GM21576 (cell line): Measurements from ENCODE around the gene CXCL1.
"Not testable (repeated sequence)": the region's sequence is repeated elsewhere in the genome, so short reads cannot be mapped to it uniquely, and the experiment has no call there.

Experiments
- ATAC-seq: cut with Tn5 transposase; IDR thresholded peaks from one replicate; pipeline ENCODE4 v1.9.1; 2021; ENCODE audit warnings: mild to moderate bottlenecking, moderate library complexity; ENCODE audit not compliant: unreplicated experiment

Gene CXCL1

DNA sequence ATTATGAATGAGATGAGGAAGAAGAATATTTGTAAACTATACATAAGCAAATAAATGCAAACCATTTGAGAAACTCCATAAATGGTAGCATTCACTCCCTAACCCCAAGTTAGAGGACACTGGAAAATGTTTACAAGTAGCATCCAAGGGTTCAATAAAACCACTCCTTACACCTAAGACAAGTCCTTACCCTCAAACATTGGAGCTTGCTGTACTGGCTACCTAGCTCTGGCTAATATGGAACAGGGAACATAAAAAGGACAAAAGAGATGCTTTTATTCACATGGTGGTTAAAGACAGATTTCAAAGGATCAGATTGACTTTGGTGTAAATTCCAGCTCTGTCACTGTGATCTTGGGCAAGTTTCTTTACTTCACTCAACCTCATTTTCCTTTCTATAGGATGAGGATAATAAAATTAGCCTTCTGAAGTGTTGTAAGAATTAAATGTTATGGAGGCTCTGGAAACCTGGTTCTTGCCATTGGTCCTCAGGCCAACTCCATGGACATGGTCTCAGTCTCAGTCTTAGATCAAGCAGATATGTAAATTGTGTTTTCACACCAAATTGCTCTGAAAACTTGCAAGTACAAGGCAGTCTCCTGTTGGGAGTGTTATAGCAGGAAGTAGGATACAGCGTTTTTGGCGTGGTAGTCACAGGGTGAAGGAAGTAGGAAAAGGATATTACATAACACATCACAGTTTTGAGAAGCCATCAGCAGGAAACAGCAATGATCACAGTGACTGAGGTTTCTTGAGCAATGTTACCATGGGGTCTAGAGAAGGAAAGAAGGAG, 3.3 kb downstream of the CXCL1 start:
- ATAC-seq, result no peak

DNA sequence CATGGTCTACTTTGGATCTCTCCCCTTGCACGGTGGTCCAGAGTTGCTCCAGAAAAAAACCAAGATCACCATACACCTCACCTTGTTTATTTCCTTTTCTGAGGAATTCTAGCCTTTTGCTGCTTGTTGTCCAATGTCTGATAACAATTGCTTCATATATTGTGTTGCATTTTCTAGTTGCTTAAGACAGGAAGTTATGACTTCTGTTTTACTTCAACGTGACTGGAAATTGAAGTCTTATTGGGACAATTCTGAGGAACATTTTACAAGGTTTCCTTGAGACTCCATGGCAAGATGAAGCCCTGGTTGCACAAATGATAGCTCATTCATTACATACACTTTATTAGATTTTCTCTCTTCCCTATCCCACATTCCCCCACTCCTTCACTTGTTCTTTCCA, 5.2 kb downstream of the CXCL1 start:
- no peak for ATAC-seq

DNA sequence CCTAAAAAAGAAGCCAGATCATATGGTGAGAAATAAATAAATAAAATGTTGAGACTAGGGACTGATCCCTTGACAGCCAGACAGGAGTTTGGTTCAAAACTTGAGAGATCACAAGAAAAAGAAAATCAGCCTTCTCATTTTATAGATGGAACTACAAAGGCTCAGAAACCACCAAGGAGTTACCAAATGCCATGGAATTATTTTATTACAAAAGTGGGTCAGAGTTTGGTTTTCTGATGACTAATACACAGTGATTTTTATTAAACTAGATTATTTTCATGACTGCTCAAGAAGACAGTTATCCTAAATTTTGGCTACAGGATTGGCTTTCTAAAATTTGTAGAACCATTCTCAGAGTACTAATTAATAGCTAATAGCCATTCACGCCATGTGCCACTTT, 6.2 kb downstream of the CXCL1 start:
- ATAC-seq, result no peak

DNA sequence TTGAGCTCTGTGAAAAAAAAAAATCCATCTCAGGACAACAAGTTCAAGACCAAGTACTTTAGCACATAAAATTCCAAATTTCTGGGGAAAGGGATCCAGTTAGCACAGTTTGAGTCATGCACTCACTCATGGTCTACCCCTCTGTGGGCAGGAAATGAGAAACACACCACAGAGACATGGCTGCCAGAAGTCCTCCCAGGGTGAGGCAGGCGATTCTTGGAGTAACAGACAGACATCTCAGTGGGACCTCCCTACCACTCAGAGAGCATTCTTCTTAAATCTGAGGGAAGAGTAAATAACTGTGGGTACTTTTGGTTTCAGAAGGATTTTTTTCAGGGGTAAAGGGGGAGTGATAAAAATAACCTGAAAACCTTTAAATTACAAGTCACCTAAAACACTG, 14.1 kb downstream of the CXCL1 start:
- ATAC-seq, result no peak

DNA sequence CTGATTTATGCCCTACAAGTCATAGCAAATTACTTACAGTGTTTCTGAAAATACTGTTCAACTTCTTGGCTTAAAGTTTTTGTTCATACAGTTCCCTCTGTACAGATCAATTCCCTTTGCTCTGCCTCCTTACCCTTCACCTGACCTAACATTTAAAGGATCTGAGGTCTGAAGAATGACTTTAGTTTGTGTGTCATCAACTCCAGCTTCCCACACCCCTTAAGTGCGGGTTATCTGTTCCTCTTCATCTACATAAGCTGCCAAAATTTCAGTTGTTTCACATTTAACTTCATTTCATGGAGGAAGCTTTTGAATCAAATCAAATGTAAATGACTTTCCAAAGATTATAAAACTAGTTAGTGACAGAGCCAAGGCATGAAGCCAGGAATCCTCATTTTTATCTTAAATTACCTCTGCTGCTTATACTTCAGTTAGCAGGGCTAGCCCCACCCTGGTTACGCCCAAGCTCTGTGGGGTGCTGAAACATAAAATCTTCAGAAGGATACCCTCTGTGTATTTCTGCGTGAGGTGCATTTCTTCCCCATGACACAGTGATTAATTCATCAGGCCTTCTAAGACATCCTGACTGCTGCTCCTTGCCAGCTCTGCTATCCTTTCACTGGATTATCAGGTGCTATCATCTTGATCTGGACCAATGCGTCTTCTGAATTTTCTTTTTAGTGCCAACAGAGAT, 16.5 kb downstream of the CXCL1 start:
- ATAC-seq, result no peak

DNA sequence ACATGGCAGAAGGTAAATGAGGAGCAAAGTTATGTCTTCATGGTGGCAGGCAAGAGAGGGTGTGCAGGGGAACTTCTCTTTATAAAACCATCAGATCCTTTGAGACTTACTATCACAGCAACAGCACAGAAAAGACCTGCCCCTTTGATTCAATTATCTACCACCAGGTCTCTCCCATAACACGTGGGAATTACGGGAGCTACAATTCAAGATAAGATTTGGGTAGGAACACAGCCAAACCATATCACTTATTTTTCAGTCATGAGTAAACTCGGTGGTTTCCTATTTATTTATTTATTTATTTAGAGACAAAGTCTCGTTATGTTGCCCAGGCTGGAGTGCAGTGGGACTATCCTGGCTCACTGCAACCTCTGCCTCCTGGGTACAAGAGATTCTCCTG, 22.1 kb downstream of the CXCL1 start:
- no peak for ATAC-seq

DNA sequence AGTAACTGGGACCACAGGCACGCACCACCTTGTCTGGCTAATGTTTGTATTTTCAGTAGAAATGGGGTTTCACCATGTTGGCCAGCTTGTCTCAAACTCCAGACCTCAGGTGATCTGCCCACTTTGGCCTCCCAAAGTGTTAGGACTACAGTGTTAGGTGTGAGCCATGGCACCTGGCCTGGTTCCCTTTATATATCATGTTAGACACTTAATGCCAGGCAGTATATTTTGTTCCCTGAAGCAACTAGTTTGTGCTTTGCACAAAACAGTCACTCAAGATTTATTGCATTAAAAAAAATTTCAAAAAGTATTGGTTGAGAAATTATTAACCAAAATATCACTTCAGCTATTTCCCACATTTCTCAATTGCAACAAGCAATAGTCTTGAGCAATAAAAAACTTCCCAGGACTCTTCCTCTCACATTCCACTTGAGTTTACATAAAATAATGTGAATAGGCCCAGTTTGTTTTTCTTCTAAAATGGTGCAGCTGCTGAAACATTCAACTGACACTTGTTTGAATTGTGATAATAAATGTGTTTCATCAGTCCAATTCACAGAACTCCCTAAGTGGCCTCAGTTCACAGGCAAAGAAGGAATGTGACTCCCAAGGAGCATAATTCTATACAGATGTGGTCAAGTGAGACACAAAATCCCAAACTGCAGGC, 22.7 kb downstream of the CXCL1 start:
- no peak for ATAC-seq

DNA sequence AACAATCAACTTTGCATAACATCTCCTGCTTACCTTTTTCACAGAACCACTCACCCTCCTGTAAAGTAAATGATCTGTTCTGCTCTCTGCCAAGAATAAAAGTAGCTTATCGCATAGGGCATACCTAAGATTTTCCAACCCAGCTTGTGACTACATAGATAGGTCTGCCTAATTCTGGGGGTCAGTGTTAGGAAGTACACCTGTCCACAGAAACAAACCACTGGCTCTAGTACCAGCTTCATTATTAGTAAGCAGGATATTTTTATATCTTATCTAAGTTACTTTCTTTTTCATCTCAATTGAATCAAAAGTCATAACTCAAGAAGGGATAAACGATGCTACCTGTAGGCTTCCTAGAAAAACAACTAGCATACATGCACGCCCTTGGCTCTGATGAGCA, 23.8 kb downstream of the CXCL1 start:
- no peak for ATAC-seq

DNA sequence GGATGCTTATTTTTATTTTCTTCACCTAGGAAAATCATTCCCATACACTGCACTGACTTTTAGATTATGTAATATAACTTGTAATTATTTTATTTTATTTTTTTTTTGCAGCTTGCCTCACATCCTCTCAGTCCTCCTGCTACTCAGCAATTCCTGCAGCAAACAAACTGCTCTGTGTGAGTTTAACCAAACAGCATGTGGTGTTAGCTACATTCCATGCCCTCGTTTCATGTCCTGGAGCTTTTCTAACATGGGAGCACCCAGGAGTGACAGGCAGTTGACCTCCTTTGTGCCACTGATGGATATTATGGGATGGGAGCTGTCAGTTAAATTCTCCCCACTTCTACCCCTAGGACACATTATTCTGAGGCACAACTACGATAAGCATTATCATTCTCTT, 24.8 kb downstream of the CXCL1 start:
- ATAC-seq, result no peak

DNA sequence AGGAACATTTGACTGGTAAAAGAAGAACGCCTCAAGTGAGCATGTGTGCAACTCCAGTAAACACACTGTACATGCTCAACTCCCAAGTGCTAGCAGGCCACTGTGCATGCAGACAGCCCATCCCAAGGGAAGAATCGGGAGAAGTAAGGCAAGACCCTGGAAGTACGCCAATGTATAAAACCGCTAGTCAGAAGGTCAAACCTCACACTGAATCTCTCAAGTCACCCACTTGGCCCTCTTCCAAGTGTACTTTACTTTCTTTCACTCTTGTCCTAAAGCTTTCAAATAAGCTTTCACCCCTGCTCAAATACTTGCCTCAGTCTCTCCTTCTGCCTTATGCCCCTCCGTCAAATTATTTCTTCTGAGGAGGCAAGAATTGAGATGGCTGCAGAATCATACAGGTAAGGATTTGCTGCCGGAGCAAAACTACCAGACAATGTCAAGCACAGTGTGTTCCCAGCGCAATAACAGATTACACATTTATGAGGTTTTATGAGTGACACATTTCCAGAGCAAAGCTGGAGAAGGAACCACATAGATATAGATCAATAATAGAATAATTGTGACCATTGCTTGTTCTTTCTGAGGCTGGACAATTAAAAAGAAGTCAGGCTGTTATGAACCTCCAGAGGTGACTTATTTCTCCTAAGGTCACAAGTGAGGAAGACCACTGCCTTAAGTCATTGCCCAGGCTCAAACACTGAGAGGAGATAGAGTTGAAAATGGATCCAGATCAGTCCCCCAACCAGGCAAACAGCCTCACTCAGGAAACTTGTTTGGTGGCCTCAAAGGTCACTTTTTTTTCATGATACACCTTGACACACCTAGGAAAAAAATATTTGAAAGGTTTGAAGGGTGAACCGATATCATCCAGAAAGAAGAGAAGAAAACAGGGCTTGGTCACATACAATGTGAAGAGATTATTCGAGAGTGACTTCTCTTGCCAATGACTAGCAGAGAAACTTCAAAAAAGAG, 26.3 kb downstream of the CXCL1 start:
- ATAC-seq, result no peak

DNA sequence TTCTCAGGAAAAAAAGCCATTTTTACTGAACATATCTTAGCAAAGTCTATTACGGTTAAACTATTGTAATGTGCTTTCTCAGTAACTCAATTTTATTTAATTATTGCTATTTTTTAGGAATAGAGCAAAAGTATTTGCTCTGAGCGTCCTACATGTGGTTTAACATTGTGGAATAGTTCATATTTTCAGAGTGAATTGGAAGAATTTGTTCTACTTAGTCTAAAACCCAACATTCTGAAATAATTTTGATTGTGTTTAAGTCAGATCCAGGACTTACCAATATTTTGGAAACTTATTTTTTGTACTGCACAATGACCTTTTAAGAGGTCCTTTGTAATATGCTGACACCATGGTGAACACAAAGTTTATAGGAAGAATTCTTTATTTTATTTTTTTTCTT, 27.2 kb downstream of the CXCL1 start:
- no peak for ATAC-seq

DNA sequence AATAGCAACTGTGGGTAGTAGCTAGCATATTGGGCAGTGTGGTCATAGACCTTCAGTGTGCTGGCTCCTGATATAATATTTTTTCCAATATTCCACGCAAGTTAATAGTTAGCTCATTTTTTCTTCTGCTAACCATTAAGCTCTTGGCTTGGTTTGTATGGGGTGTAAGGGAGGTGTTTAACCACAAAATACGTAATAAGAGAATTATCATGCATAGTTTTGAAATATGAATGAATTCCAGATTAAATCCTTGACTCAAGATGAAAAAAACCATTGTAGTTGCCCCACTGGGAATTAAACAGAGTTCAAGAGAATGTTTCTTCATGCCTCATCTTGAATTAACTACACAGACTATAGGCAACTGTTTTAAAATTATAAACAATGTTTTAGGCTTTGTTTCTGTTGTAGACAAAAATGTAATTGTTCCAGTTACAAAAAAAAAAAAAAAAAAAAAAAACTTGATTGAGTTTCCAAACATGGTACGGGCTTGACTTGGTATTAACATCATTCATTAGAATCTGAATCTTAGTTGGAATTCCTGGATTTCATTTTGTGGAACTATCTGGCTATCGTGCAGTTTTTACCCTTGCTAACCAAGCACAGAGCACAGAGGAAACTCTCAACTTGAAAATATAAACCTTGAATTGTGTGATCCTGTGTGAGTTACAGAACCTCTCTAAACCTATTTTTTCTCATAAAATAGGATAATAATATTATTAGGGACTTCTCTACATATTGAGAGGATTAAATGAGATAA, 28.4 kb downstream of the CXCL1 start:
- ATAC-seq, result no peak

DNA sequence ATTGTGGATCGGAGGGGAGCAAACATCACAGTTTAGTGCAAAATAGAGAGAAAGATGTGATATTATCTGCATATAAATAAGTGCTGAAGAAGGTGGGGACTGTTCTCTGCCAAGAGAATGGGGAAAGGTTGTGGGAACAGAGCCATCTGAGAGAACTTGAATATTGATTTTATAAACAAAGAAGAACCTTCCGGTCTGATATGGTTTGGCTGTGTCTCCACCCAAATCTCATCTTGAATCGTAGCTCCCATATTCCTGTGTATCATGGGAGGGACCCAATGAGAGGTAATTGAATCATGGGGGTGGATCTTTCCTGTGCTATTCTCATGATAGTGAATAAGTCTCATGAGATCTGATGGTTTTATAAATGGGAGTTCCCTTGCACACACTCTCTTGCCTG, 30.1 kb downstream of the CXCL1 start:
- not testable (repeated sequence) for ATAC-seq

DNA sequence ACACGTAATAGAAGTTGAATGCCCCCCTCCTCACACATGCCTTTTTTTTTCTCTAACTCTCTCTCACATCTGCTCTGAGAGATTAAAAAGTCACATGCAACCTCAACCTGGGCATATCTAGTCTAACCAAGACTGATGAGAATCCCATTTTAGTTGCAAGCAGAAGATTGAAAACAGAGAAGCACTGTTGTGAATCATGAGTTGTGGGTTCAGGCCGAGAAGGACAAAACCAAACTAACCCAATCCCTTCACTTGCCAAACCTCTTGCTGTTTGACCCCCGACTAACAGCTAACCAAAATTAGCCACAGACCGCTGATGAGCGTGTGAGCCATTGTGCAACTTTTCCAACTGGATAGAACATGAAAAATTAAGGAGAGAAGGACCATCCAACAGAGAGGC, 31.8 kb downstream of the CXCL1 start:
- ATAC-seq, result no peak

DNA sequence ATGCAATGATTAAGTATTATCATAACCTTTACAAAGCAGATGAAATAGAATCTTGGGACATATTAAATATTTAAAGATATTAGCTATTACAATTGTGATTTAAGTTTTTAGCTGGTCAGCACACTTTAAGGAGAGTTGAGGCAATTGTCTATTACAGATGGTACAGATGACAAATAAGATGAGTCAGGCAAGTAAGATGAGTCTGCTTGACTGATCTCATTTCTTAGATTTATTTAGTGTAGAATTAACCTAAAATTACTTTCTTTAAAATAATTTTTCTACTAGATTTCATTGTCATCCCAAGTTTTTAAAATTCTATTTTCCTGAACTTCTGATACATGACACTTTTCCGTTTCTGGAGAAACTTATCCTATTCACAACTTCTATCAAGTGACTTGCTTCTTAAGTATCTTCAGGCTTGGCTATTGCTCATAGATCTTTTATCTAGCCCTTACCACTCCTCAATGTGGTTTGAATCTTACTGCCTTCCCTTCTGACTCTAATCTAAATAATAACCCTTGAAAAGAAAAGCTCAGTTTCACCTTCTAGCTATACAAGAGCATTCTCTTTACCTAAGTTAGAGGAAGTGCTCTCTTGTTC, 32.9 kb downstream of the CXCL1 start:
- no peak for ATAC-seq

DNA sequence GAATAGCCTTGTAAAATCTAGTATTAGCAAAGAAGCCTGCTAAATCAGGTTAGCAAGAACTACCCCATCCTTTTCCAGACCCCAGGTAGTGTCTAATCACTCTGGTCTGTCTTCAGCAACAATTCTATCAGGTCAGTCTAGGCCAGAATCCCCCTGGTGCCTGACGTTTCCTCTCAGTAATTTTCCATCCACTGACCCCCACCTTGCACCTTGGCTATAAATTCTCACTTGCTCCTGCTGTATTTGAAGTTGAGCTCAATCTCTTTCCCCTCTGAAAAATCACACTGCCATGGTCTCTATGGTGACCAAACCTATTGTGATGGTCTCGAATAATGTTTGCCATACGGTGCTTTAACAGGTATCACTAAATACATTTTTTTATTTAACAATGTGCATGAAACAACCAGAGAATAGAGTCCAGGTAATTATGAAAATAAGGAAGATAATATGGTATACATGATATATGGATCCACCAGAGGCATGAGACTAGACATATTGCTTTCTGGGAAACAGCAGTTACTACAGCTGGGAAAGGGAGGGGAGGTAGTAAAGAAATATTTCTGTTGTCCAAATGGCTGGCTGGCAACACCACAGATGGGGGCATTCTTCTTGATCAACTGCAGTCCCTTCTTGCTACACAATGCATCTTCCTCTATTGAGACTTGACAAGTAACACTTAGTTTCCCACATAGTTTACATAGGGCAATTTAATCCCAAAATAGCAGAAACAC, 33.8 kb downstream of the CXCL1 start:
- ATAC-seq, result no peak

DNA sequence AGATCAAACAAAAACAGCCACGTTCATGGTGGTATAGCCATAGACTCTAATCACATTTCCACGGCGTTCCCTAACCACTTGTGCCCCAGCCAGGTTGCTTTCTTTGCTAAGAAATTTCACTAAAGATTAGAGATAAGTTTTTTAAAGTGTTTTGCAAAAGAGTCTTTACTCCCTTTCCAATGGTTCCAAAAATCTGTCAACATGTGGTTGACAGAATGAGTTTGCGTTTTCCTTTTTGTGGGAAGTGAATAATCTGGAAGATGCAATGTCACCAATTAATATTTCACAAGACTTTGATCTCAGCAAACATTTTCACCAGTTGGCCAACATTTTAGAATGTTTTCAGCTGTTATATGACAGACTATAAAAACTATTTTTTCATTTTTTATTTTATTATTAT, 35.3 kb downstream of the CXCL1 start:
- no peak for ATAC-seq

DNA sequence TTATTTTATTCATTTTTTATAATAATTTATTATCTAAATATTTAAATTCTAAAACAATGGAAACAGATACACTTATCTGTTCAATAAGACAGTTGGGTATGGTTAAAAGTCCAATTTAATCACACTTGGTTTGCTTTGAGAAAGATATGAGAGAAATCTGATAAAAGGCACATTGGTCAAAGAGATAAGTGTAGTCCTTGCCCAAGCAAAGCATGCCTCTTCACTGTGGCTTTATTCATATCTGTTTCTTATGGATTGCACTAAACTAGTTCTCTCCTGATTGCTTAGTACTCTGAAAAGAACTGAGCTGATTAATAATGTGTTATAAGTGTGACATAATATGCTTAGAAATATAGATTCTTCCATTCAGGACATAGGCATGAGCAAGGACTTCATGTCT, 39.8 kb downstream of the CXCL1 start:
- no peak for ATAC-seq

DNA sequence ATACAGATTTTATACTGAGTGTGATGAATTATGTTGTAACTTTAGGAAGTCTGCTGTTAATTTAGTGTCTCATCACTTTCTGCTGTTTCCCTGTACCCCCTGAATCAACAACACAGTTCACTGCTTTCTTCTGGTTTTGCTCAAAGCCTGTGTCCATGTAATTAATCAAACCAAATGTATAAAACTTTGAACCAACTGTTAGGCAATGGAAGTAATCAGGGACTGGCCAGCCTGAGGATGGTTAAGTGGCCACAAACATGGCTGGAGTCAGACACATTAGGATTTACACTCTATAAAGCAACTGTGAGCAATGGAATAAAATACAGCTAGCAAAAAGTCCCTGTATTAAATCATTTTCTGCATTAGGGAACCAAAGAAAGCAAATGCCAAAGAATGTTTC, 42.6 kb downstream of the CXCL1 start:
- ATAC-seq, result no peak
